Body of pancreas (tissue), 4 donors: ENCODE results near the gene TACC3. TPM values are rescaled to one million over a fixed set of nuclear protein-coding genes. Genes with fewer than 3 reads are reported as not detected.
A peak's percentile ranks its signal among the peaks of the same experiment; 100 is the strongest.

Experiments used
- ATAC-seq: fragments of 150-250 bp; one replicate; pipeline ENCODE4 v1.9.1; 2016
- DNase-seq, 4 donors: peaks; one replicate each; pipeline ENCODE4 v3.0.0-alpha.2; 2019
- H3K27ac ChIP-seq, 4 donors: fragments of 200-600 bp; sonication (generic); 1 replicate in 3 of 4; 2 replicates in 1 of 4; pipeline versions ENCODE4 v1.5.1 to v1.6.1; 2016 to 2019; ENCODE audit warnings: mild to moderate bottlenecking in 1 of 4, mixed read lengths in 1 of 4, moderate library complexity in 1 of 4
- H3K27me3 ChIP-seq, 2 donors: fragments of 200-600 bp; sonication (generic); one replicate each; pipeline ENCODE4 v1.6.0; 2016; ENCODE audit warnings: mild to moderate bottlenecking in 1 of 2
- H3K36me3 ChIP-seq, 2 donors: fragments of 200-600 bp; sonication (generic); replicated peaks in 1 of 2; 2 replicates each; pipeline ENCODE4 v1.5.1; 2016; ENCODE audit warnings: low read depth in 2 of 2; ENCODE audit not compliant: insufficient read depth in 1 of 2
- H3K4me1 ChIP-seq: fragments of 200-600 bp; sonication (generic); one replicate; pipeline ENCODE4 v1.6.0; 2016
- H3K4me3 ChIP-seq, 2 donors: fragments of 200-600 bp; sonication (generic); 1 replicate in 1 of 2; 2 replicates in 1 of 2; pipeline ENCODE4 v1.5.1; 2016 to 2019
- H3K9me3 ChIP-seq, 3 donors: fragments of 200-600 bp; sonication (generic); 1 replicate in 2 of 3; 2 replicates in 1 of 3; pipeline ENCODE4 v1.5.1; 2016
- CTCF ChIP-seq, 7 experiments: fragments of 450-650 bp in 4 of 7; fragments of 200-600 bp in 3 of 7; sonication (generic) in 3 of 7; IDR thresholded peaks; one replicate each; pipeline ENCODE4 v1.5.1; 2016 to 2019; ENCODE audit warnings: antibody characterized with exemption in 7 of 7
- POLR2A ChIP-seq, 3 donors: fragments of 450-650 bp; IDR thresholded peaks; one replicate each; pipeline ENCODE4 v1.6.1; 2016; ENCODE audit warnings: antibody characterized with exemption in 3 of 3, mild to moderate bottlenecking in 2 of 3
- WGBS, 2 donors: methylation state at CpG; one replicate each; pipeline ENCODE4 v1.1.5; 2017; 5-methylcytosine and 5-hydroxymethylcytosine counted together
- intact Hi-C: fragments of 100-400 bp; cut with DNase I; formaldehyde crosslinking; loops from one replicate; pipeline ENCODE4 v1.15.1; 2023
- total RNA-seq, 2 donors: library from RNA; depleted of rRNA; stranded (reverse); fragments of >200 nt; gene quantifications; one replicate each; pipeline ENCODE4 v1.1.0, GENCODE V29; 2016

The TACC3 gene
- total RNA-seq, 2 donors from 2014 or later: 5.7 to 8.9 TPM

- Histone ChIP-seq H3K4me1 (peaks cover 19% of the 10 kb centered on the region), H3K27ac (no peak overlapping the region), H3K9me3 (no peaks in the 10 kb centered on the region), H3K27me3 (no peaks in the 10 kb centered on the region), H3K36me3 (no peaks in the 10 kb centered on the region), H3K4me3 (no peak overlapping the region)
- TF ChIP-seq CTCF (IDR thresholded peaks at IDR 0.05) (no peak), POLR2A (IDR thresholded peaks at IDR 0.05) (no peak)
- WGBS, 2 donors: 93 to 94% methylated on average over 13 of the region's 13 CpGs
- DNase-seq: no peak
- no peak for ATAC-seq
- intact Hi-C loops: loop anchor here (10.0 kb wide), 1 partner anchor 450 kb away; no protein-coding TSS in a partner anchor
Observed at GRCh38 chr4:1745165-1745564, 23.8 kb downstream of the TACC3 start.

- H3K4me1 ChIP-seq: peaks cover 19% of the 10 kb centered on the region
- 77 to 80% methylated on average over 9 to 12 of the region's 12 CpGs for WGBS, 2 donors
- H3K4me3 ChIP-seq: no peak overlapping the region
- DNase-seq (no peak), ATAC-seq (no peak)
- H3K27me3 ChIP-seq: no peaks in the 10 kb centered on the region
- H3K9me3 ChIP-seq: no peaks in the 10 kb centered on the region
- no peak overlapping the region for H3K27ac ChIP-seq
- H3K36me3 ChIP-seq: no peaks in the 10 kb centered on the region
- no peak for TF ChIP-seq CTCF (IDR thresholded peaks at IDR 0.05)
- TF ChIP-seq POLR2A (IDR thresholded peaks at IDR 0.05): no peak
- intact Hi-C loops: loop anchor here (10.0 kb wide), 1 partner anchor 449 kb away; no protein-coding TSS in a partner anchor
Observed at GRCh38 chr4:1745697-1746096, 24.4 kb downstream of the TACC3 start.

GRCh38 chr4:1746265-1746691, 25.0 kb downstream of the TACC3 start:
- DNase-seq: peak; percentile 70 to 83 (median 76)
- H3K27me3 ChIP-seq: no peaks in the 10 kb centered on the region
- H3K9me3 ChIP-seq: no peaks in the 10 kb centered on the region
- TF ChIP-seq CTCF (IDR thresholded peaks at IDR 0.05) (peak; percentile 65 to 89 (median 73)), POLR2A (IDR thresholded peaks at IDR 0.05) (no peak)
- ATAC-seq: peak; percentile 61
- no peaks in the 10 kb centered on the region for H3K36me3 ChIP-seq
- WGBS, 2 donors: 33% methylated on average over 8 of the region's 17 CpGs; no CpG with 5 or more reads in 1 of the 2 donors
- H3K4me1 ChIP-seq: peaks cover 19% of the 10 kb centered on the region
- H3K4me3 ChIP-seq: no peak overlapping the region
- intact Hi-C loops: loop anchor here (10.0 kb wide), 1 partner anchor 449 kb away; no protein-coding TSS in a partner anchor
- peak overlapping the region in 3 of 4 donors; percentile 62 to 78 (median 71) for H3K27ac ChIP-seq

- Histone ChIP-seq H3K4me1 (peaks cover 19% of the 10 kb centered on the region), H3K4me3 (no peak overlapping the region), H3K36me3 (no peaks in the 10 kb centered on the region), H3K27ac (peak overlapping the region in 3 of 4 donors; percentile 62 to 78 (median 71)), H3K9me3 (no peaks in the 10 kb centered on the region), H3K27me3 (no peaks in the 10 kb centered on the region)
- intact Hi-C loops: loop anchor here (10.0 kb wide), 1 partner anchor 448 kb away; no protein-coding TSS in a partner anchor
- no peak for TF ChIP-seq POLR2A (IDR thresholded peaks at IDR 0.05)
- TF ChIP-seq CTCF (IDR thresholded peaks at IDR 0.05): no peak
- peak; percentile 35 to 51 (median 44) for DNase-seq
- 67% methylated on average over 32 of the region's 33 CpGs; no CpG with 5 or more reads in 1 of the 2 donors for WGBS, 2 donors
- peak; percentile 63 for ATAC-seq
Observed at GRCh38 chr4:1746919-1747602, 25.7 kb downstream of the TACC3 start.
